CD4-positive, alpha-beta T cell treated with Interleukin-4 for 4 hours (primary cell): ENCODE results near the gene DCDC1.

Experiments used
- DNase-seq: peaks from one replicate; pipeline ENCODE4 v3.0.0-alpha.2; 2020

DCDC1 gene

GRCh38 chr11:30889143-30889794, 480.3 kb downstream of the DCDC1 start:
- DNase-seq, result no peak

- no peak for DNase-seq
Observed at GRCh38 chr11:30879322-30880005, 490.1 kb downstream of the DCDC1 start.

GRCh38 chr11:30878400-30878799, 491.1 kb downstream of the DCDC1 start:
- no peak for DNase-seq

- DNase-seq, result no peak
Observed at GRCh38 chr11:30876663-30877396, 492.7 kb downstream of the DCDC1 start.

- DNase-seq, result no peak
Observed at GRCh38 chr11:30876228-30876627, 493.3 kb downstream of the DCDC1 start.

- DNase-seq, result no peak
Observed at GRCh38 chr11:30875806-30876205, 493.7 kb downstream of the DCDC1 start.

DNA sequence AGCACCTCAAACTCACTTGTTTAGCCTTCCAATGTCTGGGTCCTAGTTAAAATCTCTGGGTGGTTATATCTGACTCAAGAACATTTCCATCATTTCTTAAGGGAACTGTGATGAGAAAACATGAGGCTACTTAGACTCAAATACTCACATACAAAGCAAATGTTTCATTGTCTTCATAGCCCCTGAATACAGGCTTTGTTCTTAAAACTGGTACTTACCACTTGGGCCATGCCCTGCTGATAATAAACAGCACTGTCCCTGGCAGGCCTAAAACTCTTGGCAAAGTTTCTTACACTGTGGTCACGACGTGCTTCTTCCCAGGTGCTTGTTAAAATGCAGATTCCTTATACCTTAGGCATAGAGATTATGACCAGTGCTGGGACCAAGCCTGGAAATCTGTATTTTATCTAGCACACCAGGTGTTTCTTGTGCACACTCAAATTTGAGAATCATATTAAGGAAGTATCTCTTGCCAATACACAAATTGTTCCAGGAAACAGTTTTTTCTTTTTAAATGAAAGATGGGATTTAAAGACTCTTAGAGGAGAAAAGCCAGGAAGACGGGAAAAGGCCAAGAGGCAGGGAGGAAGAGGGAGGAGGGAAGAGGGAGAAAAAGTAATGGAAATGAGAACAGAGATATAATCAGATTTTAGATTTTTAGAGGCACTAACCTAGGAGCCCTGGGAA, 495.5 kb downstream of the DCDC1 start:
- no peak for DNase-seq

- no peak for DNase-seq
Observed at GRCh38 chr11:30868626-30869081, 500.9 kb downstream of the DCDC1 start.

DNA sequence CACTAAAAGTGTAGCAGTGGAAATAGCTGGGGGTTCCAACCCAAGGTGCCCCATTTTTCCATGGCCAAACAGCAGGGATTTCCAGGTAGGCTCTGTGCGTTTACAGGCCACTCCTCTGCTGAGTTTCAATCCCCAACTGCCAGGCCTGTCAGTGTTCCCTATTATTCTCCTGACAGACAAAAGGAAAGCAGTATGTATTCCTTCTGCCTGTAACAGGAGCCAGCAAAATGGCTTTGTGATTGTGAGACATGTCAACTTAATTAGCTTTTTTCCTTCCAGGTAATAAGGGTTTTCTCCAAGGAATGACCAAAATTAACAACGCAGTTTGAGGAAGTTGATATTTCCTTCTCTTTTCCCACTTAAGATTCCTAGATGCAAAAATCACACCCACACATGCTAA, 506.3 kb downstream of the DCDC1 start:
- no peak for DNase-seq

- DNase-seq, result no peak
Observed at GRCh38 chr11:30861531-30861930, 508.0 kb downstream of the DCDC1 start.

DNA sequence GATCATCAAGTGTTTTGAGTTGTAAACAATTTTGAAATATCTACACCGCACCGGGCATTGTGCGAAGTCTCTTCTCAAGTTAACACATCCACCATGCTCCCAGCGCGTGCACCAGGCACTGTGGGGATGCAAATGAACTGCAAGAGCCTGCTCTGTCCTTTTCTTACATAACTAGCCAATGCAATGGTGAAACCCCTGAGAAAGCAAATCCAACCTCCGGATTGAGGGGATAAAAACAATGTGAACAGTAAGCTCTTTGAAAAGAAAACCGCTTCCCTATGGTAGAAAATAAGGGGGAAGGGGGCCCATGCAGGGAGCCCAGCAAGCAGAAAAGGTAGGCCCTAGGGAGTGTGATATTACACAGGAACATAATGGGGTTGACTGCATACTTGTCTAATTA, 508.5 kb downstream of the DCDC1 start:
- DNase-seq, result no peak

- DNase-seq, result no peak
Observed at GRCh38 chr11:30860146-30860545, 509.4 kb downstream of the DCDC1 start.

- DNase-seq, result no peak
Observed at GRCh38 chr11:30859669-30860068, 509.9 kb downstream of the DCDC1 start.

DNA sequence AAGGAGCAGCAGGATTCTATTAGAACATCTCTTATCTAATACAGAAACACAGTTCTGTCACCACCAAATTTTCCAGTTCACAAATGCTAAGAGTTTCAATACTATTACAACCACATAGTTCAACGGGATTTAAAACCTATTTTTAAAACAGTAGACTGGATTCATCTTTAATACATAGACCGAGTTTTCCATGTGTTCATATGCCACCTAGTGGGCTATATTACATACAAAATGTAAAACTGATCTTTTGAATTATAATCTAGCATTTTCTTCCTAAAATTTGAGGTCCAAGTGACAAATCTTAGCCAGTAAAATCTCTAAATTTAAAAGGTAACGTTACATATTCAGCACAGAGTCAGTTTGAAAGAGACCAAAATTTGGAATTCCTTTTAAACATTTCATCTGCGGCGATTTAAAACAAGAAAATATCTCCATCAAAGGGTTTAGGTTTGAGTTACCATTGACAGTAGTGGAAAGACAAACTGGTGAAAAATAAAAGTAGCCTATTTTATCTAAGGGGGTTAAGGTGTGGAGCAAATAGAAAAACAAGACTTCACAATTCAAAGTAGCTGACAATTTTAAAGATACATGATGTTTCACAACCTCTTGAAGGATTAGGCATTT, 514.0 kb downstream of the DCDC1 start:
- no peak for DNase-seq

GRCh38 chr11:30853439-30853838, 516.1 kb downstream of the DCDC1 start:
- no peak for DNase-seq

GRCh38 chr11:30852645-30853044, 516.9 kb downstream of the DCDC1 start:
- no peak for DNase-seq

GRCh38 chr11:30852091-30852490, 517.4 kb downstream of the DCDC1 start:
- DNase-seq, result no peak

GRCh38 chr11:30837252-30837651, 532.3 kb downstream of the DCDC1 start:
- no peak for DNase-seq

GRCh38 chr11:30832831-30833230, 536.7 kb downstream of the DCDC1 start:
- no peak for DNase-seq

- no peak for DNase-seq
Observed at GRCh38 chr11:30830681-30831080, 538.9 kb downstream of the DCDC1 start.

GRCh38 chr11:30826911-30827310, 542.6 kb downstream of the DCDC1 start:
- DNase-seq, result no peak

- no peak for DNase-seq
Observed at GRCh38 chr11:30825723-30826122, 543.8 kb downstream of the DCDC1 start.

GRCh38 chr11:30823119-30823518, 546.4 kb downstream of the DCDC1 start:
- no peak for DNase-seq
